Gastroesophageal sphincter (tissue), 4 donors: ENCODE measurements around the gene KLC1. TPM values are rescaled to one million over a fixed set of nuclear protein-coding genes. Genes with fewer than 3 reads are reported as not detected.

Source experiments
- ATAC-seq: fragments of 150-250 bp; one replicate; pipeline ENCODE4 v1.9.1; 2016; ENCODE audit warnings: mild to moderate bottlenecking, moderate library complexity
- H3K27ac ChIP-seq, 4 donors: fragments of 200-600 bp; sonication (generic) in 3 of 4; 1 replicate in 3 of 4; 2 replicates in 1 of 4; pipeline ENCODE4 v1.5.1; 2016 to 2019
- H3K27me3 ChIP-seq: fragments of 200-600 bp; sonication (generic); one replicate; pipeline ENCODE4 v1.5.1; 2019
- H3K36me3 ChIP-seq, 2 donors: fragments of 200-600 bp; sonication (generic); one replicate each; pipeline ENCODE4 v1.5.1; 2019; ENCODE audit warnings: control low read depth in 1 of 2
- H3K4me1 ChIP-seq, 3 donors: fragments of 200-600 bp; sonication (generic); 1 replicate in 2 of 3; 2 replicates in 1 of 3; pipeline ENCODE4 v1.5.1; 2016 to 2019; ENCODE audit warnings: control low read depth in 2 of 3
- H3K4me3 ChIP-seq, 2 donors: fragments of 200-600 bp; sonication (generic); one replicate each; pipeline ENCODE4 v1.5.1; 2019; ENCODE audit warnings: mild to moderate bottlenecking in 1 of 2, moderate library complexity in 1 of 2
- H3K9me3 ChIP-seq, 3 donors: fragments of 200-600 bp; sonication (generic); one replicate each; pipeline ENCODE4 v1.5.1; 2017 to 2019; ENCODE audit warnings: control low read depth in 2 of 3
- CTCF ChIP-seq, 4 experiments: fragments of 200-600 bp in 2 of 4; fragments of 450-650 bp in 2 of 4; sonication (generic) in 1 of 4; IDR thresholded peaks; one replicate each; pipeline ENCODE4 v1.5.1; 2017 to 2019; ENCODE audit warnings: antibody characterized with exemption in 4 of 4, mild to moderate bottlenecking in 2 of 4, moderate library complexity in 2 of 4
- EP300 ChIP-seq: sonication (generic); formaldehyde crosslinking; IDR thresholded peaks from one replicate; pipeline ENCODE4 v1.6.1; 2017; ENCODE audit warnings: antibody characterized with exemption, mild to moderate bottlenecking
- POLR2A ChIP-seq, 2 donors: fragments of 450-650 bp; IDR thresholded peaks; one replicate each; pipeline ENCODE4 v1.6.1; 2017; ENCODE audit warnings: antibody characterized with exemption in 2 of 2, mild to moderate bottlenecking in 2 of 2, moderate library complexity in 1 of 2
- POLR2AphosphoS5 ChIP-seq: sonication (generic); formaldehyde crosslinking; IDR thresholded peaks from one replicate; pipeline ENCODE4 v1.6.1; 2017; ENCODE audit warnings: antibody characterized with exemption
- WGBS, 2 donors: methylation state at CpG; one replicate each; pipeline ENCODE4 v1.1.5; 2018; ENCODE audit warnings: low coverage in 1 of 2; 5-methylcytosine and 5-hydroxymethylcytosine counted together
- total RNA-seq, 4 donors: library from RNA; depleted of rRNA; stranded (reverse); fragments of >200 nt; gene quantifications; one replicate each; pipeline ENCODE4 v1.1.0, GENCODE V29; 2016

Gene KLC1
- total RNA-seq, 4 donors from 2014 or later = 275 to 390 (median 339) TPM

DNA sequence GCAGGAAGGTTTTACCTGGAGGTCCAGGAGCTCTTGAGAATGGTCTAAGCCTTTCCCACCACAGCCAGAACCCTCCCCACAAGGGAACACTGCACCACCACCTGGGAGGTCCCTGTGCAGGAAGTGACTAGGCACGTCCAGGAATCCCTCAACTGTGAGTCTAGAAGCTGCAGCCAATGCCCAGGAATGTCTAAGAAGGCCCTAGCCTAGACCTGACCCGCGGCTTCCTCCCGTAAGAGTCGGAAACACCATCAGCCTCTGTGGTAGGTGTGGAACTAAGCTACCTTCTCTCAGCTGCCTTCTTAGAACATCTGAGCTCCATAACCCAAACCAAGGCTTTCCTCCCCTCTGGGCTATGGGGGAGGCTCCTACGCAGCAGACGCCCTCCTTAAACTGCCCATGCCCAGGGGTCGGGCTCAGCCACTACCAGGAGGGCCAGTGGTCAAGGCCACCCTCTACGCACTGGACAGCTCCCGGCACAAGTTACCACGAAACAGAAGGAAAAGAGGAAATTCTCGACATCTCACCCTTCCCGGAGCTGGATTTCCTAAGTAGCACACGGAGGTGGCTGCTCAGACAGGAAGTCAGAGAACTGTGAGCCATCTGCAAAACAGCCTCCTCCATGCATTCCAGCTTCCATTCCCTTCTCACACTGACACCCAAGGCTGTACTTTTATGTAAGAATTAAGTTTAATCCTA lies 112.1 kb downstream of the KLC1 start:
- Histone ChIP-seq H3K27ac (peak overlapping the region in 3 of 4 donors; percentile 24 to 46 (median 43)), H3K36me3 (peaks cover 0 to 64% of the 10 kb centered on the region in 2 donors), H3K4me1 (peaks cover 2 to 40% (median 12%) of the 10 kb centered on the region in 3 donors), H3K9me3 (no peaks in the 10 kb centered on the region), H3K4me3 (no peak overlapping the region), H3K27me3 (no peaks in the 10 kb centered on the region)
- TF ChIP-seq POLR2AphosphoS5 (no peak), EP300 (no peak), POLR2A (IDR thresholded peaks at IDR 0.05) (no peak), CTCF (IDR thresholded peaks at IDR 0.05) (no peak)
- no peak for ATAC-seq
- WGBS, 2 donors = 49 to 78% methylated on average over 3 to 5 of the region's 14 CpGs

DNA sequence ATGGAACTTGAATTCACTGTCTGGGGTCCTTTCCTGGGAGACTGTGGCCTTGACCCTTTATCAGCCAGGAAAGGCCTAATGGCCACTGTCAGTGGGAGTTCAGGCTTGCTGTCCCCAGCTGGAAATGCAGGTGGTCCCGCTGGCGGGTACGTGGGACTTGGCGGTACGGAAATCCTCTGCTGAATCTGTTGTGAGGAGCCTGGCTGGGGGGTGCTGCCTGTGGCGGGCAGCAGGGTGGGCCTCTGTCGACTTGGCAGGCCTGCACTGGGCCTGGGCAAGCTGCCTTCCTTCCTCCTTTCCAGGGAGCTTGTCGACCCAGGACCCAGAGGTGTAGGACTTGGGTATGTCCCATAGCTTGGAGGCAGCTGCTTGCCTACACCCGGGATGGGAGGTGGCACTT lies 112.9 kb downstream of the KLC1 start:
- 71% methylated on average over 1 of the region's 9 CpGs; no CpG with 5 or more reads in 1 of the 2 donors for WGBS, 2 donors
- ATAC-seq = no peak

DNA sequence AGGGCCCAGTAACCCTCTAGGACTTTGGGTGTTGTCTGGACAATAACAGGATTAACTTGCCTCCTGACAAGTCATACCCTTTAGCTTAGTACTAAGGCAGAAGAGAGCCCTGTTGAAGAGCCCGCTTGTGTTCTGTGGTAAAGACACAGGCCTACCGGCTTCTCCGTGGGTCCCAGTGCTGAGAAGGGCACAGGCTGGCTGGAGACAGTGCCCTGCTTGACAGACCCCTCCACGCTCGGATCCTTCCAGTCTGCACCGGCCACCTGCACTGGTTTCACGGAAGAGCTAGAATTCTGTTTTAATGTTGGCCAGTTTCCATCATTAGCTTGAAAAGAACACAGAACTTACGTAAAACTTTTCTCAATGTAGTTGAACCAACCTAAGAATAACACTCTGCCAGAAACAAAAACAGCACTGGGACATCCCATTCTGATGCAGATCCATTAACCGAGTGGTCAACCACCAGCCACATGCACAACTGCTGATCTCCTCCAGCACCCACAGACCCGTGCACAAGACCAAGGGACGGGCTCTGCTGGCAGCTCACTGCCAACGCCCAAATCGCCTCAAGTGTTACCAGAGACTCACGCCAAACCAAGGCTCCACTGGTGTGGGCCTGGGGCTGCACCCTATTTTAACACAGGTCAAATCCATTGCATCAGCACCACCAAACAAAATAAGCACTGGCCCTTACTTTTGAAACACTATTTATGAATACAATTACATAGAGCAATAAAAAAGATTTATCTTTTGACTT lies 113.7 kb downstream of the KLC1 start:
- no peak for TF ChIP-seq EP300
- no peak for TF ChIP-seq POLR2A (IDR thresholded peaks at IDR 0.05)
- no peak for TF ChIP-seq CTCF (IDR thresholded peaks at IDR 0.05)
- no peak for TF ChIP-seq POLR2AphosphoS5
- ATAC-seq = no peak
- WGBS, 2 donors = 73% methylated on average over 9 of the region's 14 CpGs; no CpG with 5 or more reads in 1 of the 2 donors
- peaks cover 0 to 80% of the 10 kb centered on the region in 2 donors for H3K36me3 ChIP-seq
- peak overlapping the region in 3 of 4 donors; percentile 43 to 67 (median 46) for H3K27ac ChIP-seq
- H3K9me3 ChIP-seq = no peaks in the 10 kb centered on the region
- H3K27me3 ChIP-seq = no peaks in the 10 kb centered on the region
- peaks cover 0 to 25% (median 0%) of the 10 kb centered on the region in 3 donors for H3K4me1 ChIP-seq
- H3K4me3 ChIP-seq = no peak overlapping the region

More for the DNA sequence above, 112.9 kb downstream of the KLC1 start:
- Histone ChIP-seq H3K36me3 (peaks cover 0 to 72% of the 10 kb centered on the region in 2 donors), H3K27me3 (no peaks in the 10 kb centered on the region), H3K4me1 (peaks cover 0 to 33% (median 6%) of the 10 kb centered on the region in 3 donors), H3K4me3 (no peak overlapping the region), H3K27ac (peak overlapping the region in 3 of 4 donors; percentile 43 to 67 (median 46)), H3K9me3 (no peaks in the 10 kb centered on the region)
- no peak for TF ChIP-seq POLR2A (IDR thresholded peaks at IDR 0.05)
- TF ChIP-seq EP300 = no peak
- no peak for TF ChIP-seq POLR2AphosphoS5
- no peak for TF ChIP-seq CTCF (IDR thresholded peaks at IDR 0.05)

GRCh38 chr14:103743691-103744090 lies 114.7 kb downstream of the KLC1 start:
- peak overlapping the region in 1 of 4 donors; percentile 43 for H3K27ac ChIP-seq
- no peaks in the 10 kb centered on the region for H3K27me3 ChIP-seq
- WGBS, 2 donors = 60% methylated on average over 1 of the region's 15 CpGs; no CpG with 5 or more reads in 1 of the 2 donors
- ATAC-seq = no peak
- no peak for TF ChIP-seq EP300
- TF ChIP-seq CTCF (IDR thresholded peaks at IDR 0.05) = no peak
- TF ChIP-seq POLR2AphosphoS5 = no peak
- TF ChIP-seq POLR2A (IDR thresholded peaks at IDR 0.05) = no peak
- H3K4me3 ChIP-seq = no peak overlapping the region
- H3K36me3 ChIP-seq = peaks cover 0 to 80% of the 10 kb centered on the region in 2 donors
- H3K9me3 ChIP-seq = no peaks in the 10 kb centered on the region
- H3K4me1 ChIP-seq = peaks cover 0 to 15% (median 0%) of the 10 kb centered on the region in 3 donors
